WI38 (cell line): ENCODE data around the gene MRS2.
"Not testable (repeated sequence)": the region's sequence is repeated elsewhere in the genome, so short reads cannot be mapped to it uniquely, and the experiment has no call there.

Experiments
- H3K4me3 ChIP-seq: 2 replicates; pipeline ENCODE4 v1.5.1; 2011; ENCODE audit warnings: low read depth, mild to moderate bottlenecking, control low read depth, low read length
- TF ChIP-seq, protein P1 (sequence below): IDR thresholded peaks from 2 replicates; pipeline ENCODE4 v1.5.1; 2012; ENCODE audit warnings: low read depth, mild to moderate bottlenecking, control low read depth, low read length

Gene MRS2

DNA sequence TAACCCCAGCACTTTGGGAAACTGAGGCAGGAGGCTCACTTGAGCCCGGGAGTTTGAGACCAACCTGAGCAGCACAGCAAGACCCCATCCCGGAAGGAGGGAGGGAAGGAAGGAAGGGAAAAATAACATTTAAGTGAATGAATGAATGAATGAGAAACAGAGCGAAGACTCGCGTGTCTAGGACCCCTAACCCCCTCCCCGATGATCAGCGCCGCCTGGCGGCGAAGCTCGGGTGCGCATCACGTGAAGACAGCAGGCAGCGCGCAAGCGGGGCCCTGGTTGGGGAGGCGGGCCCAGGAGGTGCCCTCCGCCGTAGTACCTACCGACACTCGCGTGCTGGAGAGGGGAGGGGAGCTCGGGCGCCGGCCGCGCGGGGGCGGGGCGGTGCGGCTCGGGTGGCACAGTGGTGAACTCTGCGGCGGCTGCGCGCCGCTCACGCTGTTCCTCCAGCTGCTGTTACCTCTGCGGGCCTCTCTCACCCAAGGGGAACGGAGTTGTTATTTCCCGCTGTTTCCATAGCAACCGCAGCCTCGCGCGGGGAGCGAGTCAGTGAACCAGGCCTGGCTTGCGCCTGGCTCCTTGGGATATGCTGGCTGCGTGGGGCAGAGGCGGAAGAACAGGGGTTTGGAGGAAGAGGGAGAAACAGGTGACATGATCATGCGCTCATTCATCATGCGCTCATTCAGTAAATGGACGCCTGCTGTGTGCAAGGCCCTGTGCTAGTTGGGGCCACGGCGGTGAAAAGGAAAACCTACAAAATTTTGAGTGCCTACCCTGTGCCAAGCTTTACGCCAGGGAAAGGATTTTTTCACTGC lies 42.9 kb upstream of the MRS2 start:
- peak overlapping the region; percentile 58 for H3K4me3 ChIP-seq
- TF ChIP-seq, protein P1, sequence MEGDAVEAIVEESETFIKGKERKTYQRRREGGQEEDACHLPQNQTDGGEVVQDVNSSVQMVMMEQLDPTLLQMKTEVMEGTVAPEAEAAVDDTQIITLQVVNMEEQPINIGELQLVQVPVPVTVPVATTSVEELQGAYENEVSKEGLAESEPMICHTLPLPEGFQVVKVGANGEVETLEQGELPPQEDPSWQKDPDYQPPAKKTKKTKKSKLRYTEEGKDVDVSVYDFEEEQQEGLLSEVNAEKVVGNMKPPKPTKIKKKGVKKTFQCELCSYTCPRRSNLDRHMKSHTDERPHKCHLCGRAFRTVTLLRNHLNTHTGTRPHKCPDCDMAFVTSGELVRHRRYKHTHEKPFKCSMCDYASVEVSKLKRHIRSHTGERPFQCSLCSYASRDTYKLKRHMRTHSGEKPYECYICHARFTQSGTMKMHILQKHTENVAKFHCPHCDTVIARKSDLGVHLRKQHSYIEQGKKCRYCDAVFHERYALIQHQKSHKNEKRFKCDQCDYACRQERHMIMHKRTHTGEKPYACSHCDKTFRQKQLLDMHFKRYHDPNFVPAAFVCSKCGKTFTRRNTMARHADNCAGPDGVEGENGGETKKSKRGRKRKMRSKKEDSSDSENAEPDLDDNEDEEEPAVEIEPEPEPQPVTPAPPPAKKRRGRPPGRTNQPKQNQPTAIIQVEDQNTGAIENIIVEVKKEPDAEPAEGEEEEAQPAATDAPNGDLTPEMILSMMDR, result peak; percentile 90

- H3K4me3 ChIP-seq, result not testable (repeated sequence)
These were observed 40.4 kb upstream of the MRS2 start for GRCh38 chr6:24362363-24362762.

- not testable (repeated sequence) for H3K4me3 ChIP-seq
These were observed 37.6 kb upstream of the MRS2 start for GRCh38 chr6:24365103-24365633.

- no peak overlapping the region for H3K4me3 ChIP-seq
- TF ChIP-seq, protein P1, result no peak
These were observed 28.1 kb upstream of the MRS2 start for GRCh38 chr6:24374612-24375011.

GRCh38 chr6:24376871-24377270 lies 25.9 kb upstream of the MRS2 start:
- TF ChIP-seq, protein P1, result no peak
- H3K4me3 ChIP-seq, result no peak overlapping the region

- TF ChIP-seq, protein P1, result no peak
- H3K4me3 ChIP-seq, result no peak overlapping the region
These were observed 24.2 kb upstream of the MRS2 start for GRCh38 chr6:24378473-24379097.

DNA sequence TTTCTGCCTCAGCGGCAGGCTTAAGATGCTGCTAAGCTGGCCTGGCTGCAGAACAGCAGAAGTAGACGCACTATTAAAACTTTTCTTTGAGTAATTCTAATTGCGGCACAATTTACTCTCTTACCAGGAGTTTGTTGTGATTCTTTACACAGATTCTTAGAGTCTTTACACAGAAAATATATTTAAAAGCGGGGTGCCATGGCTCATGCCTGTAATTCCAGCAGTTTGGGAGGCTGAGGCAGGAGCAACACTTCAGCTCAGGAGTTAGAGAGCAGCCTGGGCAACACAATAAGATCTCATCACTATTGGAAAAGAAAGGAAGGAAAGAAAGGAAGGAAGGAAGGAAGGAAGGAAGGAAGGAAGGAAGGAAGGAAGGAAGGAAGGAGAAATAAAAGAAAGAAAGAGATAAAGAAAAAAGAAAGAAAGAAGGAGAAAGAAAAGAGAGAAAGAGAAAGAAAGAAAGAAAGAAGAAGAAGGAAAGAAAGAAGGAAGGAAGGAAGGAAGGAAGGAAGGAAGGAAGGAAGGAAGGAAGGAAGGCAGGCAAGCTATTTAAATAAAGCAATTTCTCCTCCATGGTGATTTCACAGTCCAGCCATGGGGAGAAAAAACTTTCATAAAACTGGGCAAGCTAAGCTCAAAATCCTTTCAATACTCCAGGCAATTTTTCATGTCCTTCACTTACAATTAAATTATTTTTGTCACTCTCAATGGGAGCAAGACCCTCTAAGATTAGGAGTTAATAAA lies 21.1 kb upstream of the MRS2 start:
- H3K4me3 ChIP-seq, result no peak overlapping the region

GRCh38 chr6:24382220-24382540 lies 20.6 kb upstream of the MRS2 start:
- TF ChIP-seq, protein P1, result no peak
- H3K4me3 ChIP-seq, result no peak overlapping the region

More for the DNA sequence above, 21.1 kb upstream of the MRS2 start:
- TF ChIP-seq, protein P1, result no peak

DNA sequence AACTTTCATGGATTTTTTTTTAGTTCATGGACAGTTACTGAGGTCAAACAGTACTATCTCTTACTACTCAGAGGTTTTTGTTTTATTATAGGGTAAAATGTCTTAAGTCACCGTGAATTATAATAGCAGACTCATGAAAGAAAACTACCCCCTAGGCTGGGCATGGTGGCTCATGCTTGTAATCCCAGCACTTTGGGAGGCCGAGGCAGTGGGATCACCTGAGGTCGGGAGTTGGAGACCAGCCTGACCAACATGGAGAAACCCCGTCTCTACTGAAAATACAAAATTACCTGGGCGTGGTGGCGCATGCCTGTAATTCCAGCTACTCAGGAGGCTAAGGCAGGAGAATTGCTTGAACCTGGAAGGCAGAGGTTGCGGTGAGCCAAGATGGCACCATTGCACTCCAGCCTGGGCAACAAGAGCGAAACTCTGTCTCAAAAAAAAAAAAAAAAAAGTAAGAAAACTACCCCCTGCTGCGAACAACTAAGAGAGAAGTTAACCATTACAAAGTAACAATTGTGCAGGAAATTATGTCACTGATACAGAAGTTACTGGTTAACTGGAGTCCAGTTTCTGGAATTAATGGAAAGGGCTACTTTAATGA lies 19.7 kb upstream of the MRS2 start:
- H3K4me3 ChIP-seq, result not testable (repeated sequence)

- not testable (repeated sequence) for H3K4me3 ChIP-seq
These were observed 18.2 kb upstream of the MRS2 start for GRCh38 chr6:24384369-24385130.
